Fibroblast of lung (primary cell): ENCODE measurements around the gene VPS37C. TPM values are rescaled to one million over a fixed set of nuclear protein-coding genes. Genes with fewer than 3 reads are reported as not detected.
A peak's percentile ranks its signal among the peaks of the same experiment; 100 is the strongest.

ENCODE experiments used
- DNase-seq, 2 donors: peaks; one replicate each; pipeline versions ENCODE4 v3.0.0 to v3.0.0-alpha.2; 2010; ENCODE audit warnings: low read depth in 2 of 2
- H2AFZ ChIP-seq: 2 replicates; pipeline ENCODE4 v1.5.1; 2012; ENCODE audit warnings: low read length, control low read depth, inconsistent platforms
- H3K27ac ChIP-seq: 2 replicates; pipeline ENCODE4 v1.5.1; 2011; ENCODE audit warnings: low read length, control low read depth; ENCODE audit not compliant: insufficient read depth
- H3K27me3 ChIP-seq: 2 replicates; pipeline ENCODE4 v1.5.1; 2011; ENCODE audit warnings: mild to moderate bottlenecking, low read length; ENCODE audit not compliant: control insufficient read depth, insufficient read depth
- H3K36me3 ChIP-seq: 2 replicates; pipeline ENCODE4 v1.5.1; 2011; ENCODE audit warnings: low read length; ENCODE audit not compliant: control insufficient read depth, insufficient read depth
- H3K4me1 ChIP-seq: 2 replicates; pipeline ENCODE4 v1.5.1; 2011; ENCODE audit warnings: low read length; ENCODE audit not compliant: control insufficient read depth, insufficient read depth; ENCODE audit errors: extremely low read depth
- H3K4me2 ChIP-seq: 2 replicates; pipeline ENCODE4 v1.5.1; 2011; ENCODE audit warnings: low read length, control low read depth; ENCODE audit not compliant: insufficient read depth; ENCODE audit errors: extremely low read depth
- H3K4me3 ChIP-seq, 4 experiments: fragments of 200-600 bp in 1 of 4; sonication (generic) in 1 of 4; replicated peaks in 1 of 4; 2 replicates each; pipeline ENCODE4 v1.5.1; 2011 to 2016; ENCODE audit warnings: low read length in 4 of 4, low read depth in 3 of 4, mild to moderate bottlenecking in 3 of 4, control low read depth in 2 of 4, inconsistent platforms in 1 of 4, mixed read lengths in 1 of 4; ENCODE audit not compliant: insufficient read depth in 1 of 4; ENCODE audit errors: control extremely low read depth in 1 of 4
- H3K79me2 ChIP-seq: 2 replicates; pipeline ENCODE4 v1.5.1; 2012; ENCODE audit warnings: mild to moderate bottlenecking, low read length, inconsistent platforms; ENCODE audit not compliant: control insufficient read depth, insufficient read depth
- H3K9ac ChIP-seq: 2 replicates; pipeline ENCODE4 v1.5.1; 2011; ENCODE audit warnings: mild to moderate bottlenecking, low read length, control low read depth; ENCODE audit not compliant: insufficient read depth
- H3K9me3 ChIP-seq: 2 replicates; pipeline ENCODE4 v1.5.1; 2012; ENCODE audit warnings: low read depth, low read length; ENCODE audit not compliant: control insufficient read depth, insufficient read depth
- H4K20me1 ChIP-seq: 2 replicates; pipeline ENCODE4 v1.5.1; 2011; ENCODE audit warnings: low read length; ENCODE audit not compliant: control insufficient read depth, insufficient read depth; ENCODE audit errors: extremely low read depth
- EZH2 ChIP-seq: IDR thresholded peaks from 2 replicates; pipeline ENCODE4 v1.5.1; 2012; ENCODE audit warnings: low read length, control low read depth, mild to moderate bottlenecking; ENCODE audit errors: missing control alignments
- polyA plus RNA-seq, 2 donors: library from polyadenylated mRNA; depleted of rRNA in 1 of 2; stranded (reverse) in 1 of 2; unstranded in 1 of 2; fragments of >200 nt; gene quantifications; 2 replicates each; pipeline ENCODE4 v1.2.1, GENCODE V29; 2011 to 2012; ENCODE audit warnings: missing spikeins in 1 of 2
- total RNA-seq: library from RNA; depleted of rRNA; stranded (reverse); fragments of >200 nt; gene quantifications from 2 replicates; pipeline ENCODE4 v1.2.1, GENCODE V29; 2014
- TF ChIP-seq, protein P1 (sequence below), 2 donors: IDR thresholded peaks in 1 of 2; conservative IDR thresholded peaks in 1 of 2; 1 replicate in 1 of 2; 2 replicates in 1 of 2; pipeline ENCODE4 v1.5.1; 2011 to 2012; ENCODE audit warnings: low read length in 2 of 2, control low read depth in 1 of 2, inconsistent platforms in 1 of 2, low read depth in 1 of 2, mild to moderate bottlenecking in 1 of 2

VPS37C gene
- total and polyA plus RNA-seq, 2 donors (not counting 1 experiment from before 2014, with no cell fraction given), result 7.6 to 9.9 TPM

GRCh38 chr11:61162092-61162941, 1.1 kb upstream of the VPS37C start:
- peaks cover 17% of the 10 kb centered on the region for H3K79me2 ChIP-seq
- no peaks in the 10 kb centered on the region for H3K9me3 ChIP-seq
- H4K20me1 ChIP-seq, result no peaks in the 10 kb centered on the region
- peak; percentile 39 to 41 for DNase-seq
- H3K27me3 ChIP-seq, result no peaks in the 10 kb centered on the region
- H3K36me3 ChIP-seq, result no peaks in the 10 kb centered on the region
- peak overlapping the region; percentile 76 for H3K9ac ChIP-seq
- peak overlapping the region; percentile 34 to 92 (median 73) for H3K4me3 ChIP-seq
- H2AFZ ChIP-seq, result peak overlapping the region; percentile 77
- peaks cover 4% of the 10 kb centered on the region for H3K4me1 ChIP-seq
- peak overlapping the region; percentile 97 for H3K4me2 ChIP-seq
- H3K27ac ChIP-seq, result peak overlapping the region; percentile 77
- TF ChIP-seq, protein P1, sequence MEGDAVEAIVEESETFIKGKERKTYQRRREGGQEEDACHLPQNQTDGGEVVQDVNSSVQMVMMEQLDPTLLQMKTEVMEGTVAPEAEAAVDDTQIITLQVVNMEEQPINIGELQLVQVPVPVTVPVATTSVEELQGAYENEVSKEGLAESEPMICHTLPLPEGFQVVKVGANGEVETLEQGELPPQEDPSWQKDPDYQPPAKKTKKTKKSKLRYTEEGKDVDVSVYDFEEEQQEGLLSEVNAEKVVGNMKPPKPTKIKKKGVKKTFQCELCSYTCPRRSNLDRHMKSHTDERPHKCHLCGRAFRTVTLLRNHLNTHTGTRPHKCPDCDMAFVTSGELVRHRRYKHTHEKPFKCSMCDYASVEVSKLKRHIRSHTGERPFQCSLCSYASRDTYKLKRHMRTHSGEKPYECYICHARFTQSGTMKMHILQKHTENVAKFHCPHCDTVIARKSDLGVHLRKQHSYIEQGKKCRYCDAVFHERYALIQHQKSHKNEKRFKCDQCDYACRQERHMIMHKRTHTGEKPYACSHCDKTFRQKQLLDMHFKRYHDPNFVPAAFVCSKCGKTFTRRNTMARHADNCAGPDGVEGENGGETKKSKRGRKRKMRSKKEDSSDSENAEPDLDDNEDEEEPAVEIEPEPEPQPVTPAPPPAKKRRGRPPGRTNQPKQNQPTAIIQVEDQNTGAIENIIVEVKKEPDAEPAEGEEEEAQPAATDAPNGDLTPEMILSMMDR (conservative IDR thresholded peaks at IDR 0.05 in 1 of 2, IDR thresholded peaks at IDR 0.05 in 1 of 2; ENCODE audit: low read depth in 1 of 2, low read length in 2 of 2), result no peak
- no peak for TF ChIP-seq EZH2

DNA sequence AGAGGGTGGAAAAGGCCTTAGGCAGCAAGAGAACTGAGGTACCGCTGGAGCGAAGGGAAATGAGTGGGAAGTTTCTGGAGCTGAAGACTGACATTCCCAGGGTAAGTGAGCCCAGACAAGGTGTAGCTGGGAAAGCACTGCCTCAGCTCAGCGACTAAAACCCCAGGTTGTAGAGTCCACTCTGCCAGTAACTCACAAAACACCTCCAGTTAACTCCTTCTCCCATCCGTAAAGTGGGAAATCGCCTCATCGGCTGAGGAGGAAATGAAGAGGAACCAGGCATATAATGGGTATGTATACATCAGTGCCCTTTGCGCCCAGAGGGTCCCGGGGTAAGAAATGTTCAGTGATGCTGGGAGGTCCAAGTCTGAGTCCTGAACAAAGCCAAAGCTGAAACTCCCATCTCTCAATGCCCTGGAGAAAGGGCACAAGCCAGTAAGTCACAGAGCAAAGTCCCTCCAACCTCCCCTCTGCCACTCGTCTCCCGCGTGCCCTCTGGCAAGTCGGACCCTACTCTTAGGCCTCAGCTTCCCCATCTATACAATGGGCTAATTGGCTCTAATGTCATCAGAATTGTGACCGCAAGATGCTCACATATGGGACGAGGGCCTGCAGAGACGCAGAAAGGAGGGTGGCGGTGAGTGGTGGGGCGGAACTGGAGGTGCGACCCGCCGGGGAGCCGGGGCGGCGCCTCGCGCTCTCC, 588 bp downstream of the VPS37C start:
- Histone ChIP-seq H3K27ac (peak overlapping the region; percentile 77), H3K79me2 (peaks cover 25% of the 10 kb centered on the region)
- DNase-seq, result peak in 1 of 2 donors; percentile 21

More for the DNA sequence above, 588 bp downstream of the VPS37C start:
- peak overlapping the region; percentile 57 for H3K4me2 ChIP-seq
- no peak overlapping the region for H2AFZ ChIP-seq
- no peak for TF ChIP-seq EZH2
- TF ChIP-seq, protein P1 (conservative IDR thresholded peaks at IDR 0.05 in 1 of 2, IDR thresholded peaks at IDR 0.05 in 1 of 2; ENCODE audit: low read depth in 1 of 2, low read length in 2 of 2), result no peak
- no peaks in the 10 kb centered on the region for H4K20me1 ChIP-seq
- no peaks in the 10 kb centered on the region for H3K27me3 ChIP-seq
- H3K9ac ChIP-seq, result peak overlapping the region; percentile 76
- H3K4me1 ChIP-seq, result peaks cover 4% of the 10 kb centered on the region
- peak overlapping the region; percentile 34 to 88 (median 73) for H3K4me3 ChIP-seq
- H3K9me3 ChIP-seq, result no peaks in the 10 kb centered on the region
- no peaks in the 10 kb centered on the region for H3K36me3 ChIP-seq
